ENCODE measurements around the gene TMEM150A. TPM values are rescaled to one million over a fixed set of nuclear protein-coding genes. Genes with fewer than 3 reads are reported as not detected.
A peak's percentile ranks its signal among the peaks of the same experiment; 100 is the strongest.
"Not testable (repeated sequence)": the region's sequence is repeated elsewhere in the genome, so short reads cannot be mapped to it uniquely, and the experiment has no call there.

Gene TMEM150A
- total RNA-seq, 1 donor from 2014 or later: 27.7 TPM

DNA sequence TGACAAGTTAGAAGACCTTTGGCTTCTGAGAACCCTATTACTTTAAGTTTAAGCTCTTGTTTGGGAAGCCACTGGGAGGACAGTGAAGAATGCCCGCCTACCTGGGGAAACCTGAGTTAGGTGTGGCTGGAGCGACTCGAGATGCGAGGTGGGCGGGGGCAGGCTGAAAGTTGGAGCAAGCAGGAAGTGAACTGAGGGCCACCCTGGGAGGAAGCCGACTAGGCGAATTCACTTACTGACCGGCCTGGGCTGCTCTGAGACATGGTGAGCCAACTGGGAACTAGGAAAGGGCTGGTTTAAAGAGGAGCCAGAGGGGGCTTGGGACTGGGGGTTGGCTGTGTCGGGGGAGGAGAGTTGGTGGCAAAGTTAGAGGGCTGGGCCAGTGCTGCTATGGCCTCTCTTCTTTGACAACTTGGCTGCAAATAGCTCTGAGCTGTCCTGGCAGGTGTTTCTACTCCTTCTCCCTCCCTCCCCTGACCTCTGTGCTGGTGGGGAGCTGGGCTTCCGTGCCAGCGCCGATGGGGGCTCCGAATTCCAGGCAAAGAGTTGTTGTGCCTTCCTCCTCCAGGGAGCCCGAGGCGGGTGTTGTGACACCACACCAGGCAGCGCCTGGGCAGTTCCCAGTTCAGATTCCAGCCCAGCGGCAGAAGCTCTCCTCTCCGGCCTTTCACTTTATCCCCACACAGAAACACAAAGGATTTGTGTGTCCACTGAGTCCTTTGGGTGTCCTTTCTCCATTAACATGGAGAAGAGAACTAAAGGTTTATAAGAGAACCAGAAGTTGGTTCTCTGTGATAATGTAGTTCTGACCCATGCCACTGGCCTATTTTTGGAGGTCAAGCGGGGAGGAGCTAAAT, 24.9 kb downstream of the TMEM150A start, which contains the start of gene VAMP8:
Gene VAMP8, plus strand, starts transcription at position 201 of the 857 bp plus-strand sequence. Its CDS starts 61 bp downstream, at position 262.
- no peak for DNase-seq (ENCODE audit: low spot score)

DNA sequence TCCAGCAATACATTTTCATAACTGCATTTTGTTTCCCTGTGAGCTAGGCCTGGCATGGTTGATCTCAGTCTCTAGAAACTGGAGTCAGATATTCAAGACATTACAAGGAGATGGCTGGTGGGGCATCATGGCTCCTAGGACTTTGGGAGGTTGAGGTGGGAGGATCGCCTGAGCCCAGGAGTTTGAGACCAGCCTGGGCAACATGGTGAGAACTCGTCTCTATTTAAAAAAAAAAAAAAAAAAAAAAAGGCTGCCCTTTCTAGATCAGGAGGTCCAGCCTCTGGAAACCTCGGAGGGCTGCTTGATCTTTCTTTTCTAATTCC, 25.5 kb downstream of the TMEM150A start:
- DNase-seq (ENCODE audit: low spot score): no peak

DNA sequence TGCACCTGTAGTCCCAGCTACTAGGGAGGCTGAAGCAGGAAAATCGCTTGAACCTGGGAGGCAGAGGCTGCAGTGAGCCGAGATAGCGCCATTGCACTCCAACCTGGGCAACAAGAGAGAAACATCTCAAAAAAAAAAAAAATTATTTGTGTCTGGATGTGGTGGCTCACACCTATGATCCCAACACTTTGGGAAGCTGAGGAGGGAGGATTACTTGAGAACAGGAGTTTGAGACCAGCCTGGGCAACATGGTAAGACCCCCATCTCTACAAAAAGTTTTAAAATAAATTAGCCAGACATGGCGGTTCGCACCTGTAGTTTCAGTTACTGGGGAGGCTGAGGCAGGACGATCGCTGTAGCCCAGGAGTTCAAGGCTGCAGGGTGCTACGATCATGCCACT, 26.8 kb downstream of the TMEM150A start:
- DNase-seq (ENCODE audit: low spot score): no peak

DNA sequence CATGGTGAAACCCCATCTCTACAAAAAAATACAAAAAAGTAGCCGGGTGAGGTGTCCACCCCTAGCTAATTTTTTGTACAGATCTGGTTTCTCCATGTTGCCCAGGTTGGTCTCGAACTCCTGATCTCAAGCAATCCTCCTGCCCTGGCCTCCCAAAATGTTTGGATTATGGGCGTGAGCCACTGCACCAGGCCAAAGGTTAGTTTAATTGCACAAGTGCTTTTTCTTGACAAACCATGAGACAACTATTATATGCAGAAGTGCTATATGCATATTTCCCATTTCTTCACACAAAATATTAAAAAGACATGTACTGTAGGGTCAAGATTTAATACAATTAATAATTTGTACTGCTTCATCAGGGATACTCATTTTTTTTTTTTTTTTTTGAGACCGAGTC, 36.2 kb downstream of the TMEM150A start:
- DNase-seq (ENCODE audit: low spot score): no peak

DNA sequence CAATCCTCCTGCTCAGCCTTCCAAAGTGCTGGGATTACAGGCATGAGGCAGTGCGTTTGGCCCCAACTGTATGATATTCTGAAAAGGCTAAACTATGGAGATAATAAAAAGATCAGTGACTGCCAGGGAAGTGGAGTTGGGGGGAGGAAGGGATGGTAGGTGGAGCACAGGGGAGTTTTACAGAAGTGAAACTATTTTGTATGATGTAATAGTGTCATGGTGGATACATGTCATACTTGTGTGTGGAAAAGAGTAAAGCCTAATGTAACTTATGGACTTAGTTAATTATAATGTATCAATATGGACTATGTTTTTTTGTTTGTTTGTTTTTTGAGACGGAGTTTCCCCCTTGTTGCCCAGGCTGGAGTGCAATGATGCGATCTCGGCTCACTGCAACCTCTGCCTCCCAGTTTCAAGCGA, 38.3 kb downstream of the TMEM150A start:
- DNase-seq (ENCODE audit: low spot score): no peak

DNA sequence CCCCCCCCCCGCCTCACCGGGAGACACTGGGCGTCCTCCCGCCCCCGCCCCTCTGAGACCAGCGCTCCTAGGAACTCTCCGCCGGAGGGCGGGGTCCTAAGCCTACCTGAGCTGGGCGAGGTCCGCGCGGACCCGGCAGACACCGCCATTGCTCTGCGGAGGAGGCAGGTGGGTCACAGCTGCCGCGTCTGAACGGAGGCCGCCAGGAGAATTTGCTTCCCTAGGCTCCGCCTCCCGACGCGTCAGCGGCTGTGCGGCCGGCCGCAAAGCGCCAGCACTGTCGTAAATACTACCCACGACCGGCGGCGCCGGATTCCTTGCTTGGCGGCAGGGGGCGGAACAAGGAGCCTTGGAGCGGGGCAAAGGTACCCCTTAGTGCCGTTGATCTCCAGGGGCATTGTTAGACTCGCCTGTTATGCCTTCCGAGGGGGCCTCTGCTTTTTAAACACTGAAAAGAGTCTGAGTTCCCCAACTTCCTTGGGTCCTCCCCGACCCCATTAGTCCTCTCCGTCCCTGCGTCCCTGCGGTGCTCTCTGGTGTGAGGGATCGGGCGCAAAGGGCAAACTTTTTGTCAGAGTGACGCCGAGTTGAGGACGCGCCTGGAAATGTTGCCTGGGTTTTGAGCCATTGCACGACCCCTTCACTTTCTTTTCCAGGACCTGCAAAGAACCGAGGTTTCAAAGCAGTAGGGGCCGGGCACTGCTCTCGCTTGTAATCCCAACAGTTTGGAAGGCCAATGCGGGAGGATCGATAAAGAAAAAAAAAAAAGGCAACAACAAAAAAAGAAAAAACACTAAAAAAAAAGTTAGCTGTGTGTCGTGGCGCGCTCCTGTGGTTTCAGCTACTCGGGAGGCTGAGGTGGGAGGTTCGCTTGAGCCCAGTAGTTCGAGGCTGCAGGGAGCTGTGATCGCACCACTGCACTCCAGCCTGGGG, 41.0 kb downstream of the TMEM150A start, which contains the start of gene GGCX:
Gene GGCX, minus strand, starts transcription at position 214 of the 933 bp plus-strand sequence. Its CDS starts 65 bp downstream, at position 149.
- DNase-seq (ENCODE audit: low spot score): peak; percentile 99

DNA sequence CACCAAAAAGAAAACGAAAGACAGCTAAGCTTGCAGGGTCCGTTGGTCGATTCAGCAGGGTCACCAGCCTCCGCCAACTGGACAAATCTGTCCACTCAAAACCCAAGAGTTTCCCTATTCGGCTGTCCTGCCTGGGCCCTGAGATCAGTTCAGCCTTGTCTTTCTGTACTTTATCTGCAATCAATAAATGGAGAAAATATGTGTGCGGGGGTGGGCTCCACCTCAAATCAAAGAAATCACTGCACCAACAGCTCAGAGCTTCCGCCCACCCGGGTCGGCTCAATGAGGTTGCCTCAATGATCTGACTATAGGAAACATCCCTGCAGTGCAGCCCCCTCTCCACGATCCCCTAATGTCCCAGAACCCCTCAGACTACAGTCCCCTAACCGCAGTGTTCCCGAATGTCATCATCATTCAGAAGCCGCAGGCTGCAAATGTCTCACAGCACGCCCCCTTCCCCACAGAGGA, 41.7 kb downstream of the TMEM150A start:
- no peak for DNase-seq (ENCODE audit: low spot score)

DNA sequence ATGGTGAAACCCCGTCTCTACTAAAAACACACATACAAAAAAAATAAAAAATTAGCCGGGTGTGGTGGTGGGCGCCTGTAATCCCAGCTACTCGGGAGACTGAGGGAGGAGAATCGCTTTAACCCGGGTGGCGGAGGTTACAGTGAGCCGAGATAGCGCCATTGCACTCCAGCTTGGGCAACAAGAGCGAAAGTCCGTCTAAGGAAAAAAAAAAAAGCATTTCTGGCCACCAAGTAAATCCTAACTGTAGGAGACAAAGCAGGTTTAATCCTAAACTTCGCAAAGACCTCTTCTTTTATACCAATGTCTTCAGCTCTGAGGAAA, 42.1 kb downstream of the TMEM150A start:
- not testable (repeated sequence) for DNase-seq (ENCODE audit: low spot score)

DNA sequence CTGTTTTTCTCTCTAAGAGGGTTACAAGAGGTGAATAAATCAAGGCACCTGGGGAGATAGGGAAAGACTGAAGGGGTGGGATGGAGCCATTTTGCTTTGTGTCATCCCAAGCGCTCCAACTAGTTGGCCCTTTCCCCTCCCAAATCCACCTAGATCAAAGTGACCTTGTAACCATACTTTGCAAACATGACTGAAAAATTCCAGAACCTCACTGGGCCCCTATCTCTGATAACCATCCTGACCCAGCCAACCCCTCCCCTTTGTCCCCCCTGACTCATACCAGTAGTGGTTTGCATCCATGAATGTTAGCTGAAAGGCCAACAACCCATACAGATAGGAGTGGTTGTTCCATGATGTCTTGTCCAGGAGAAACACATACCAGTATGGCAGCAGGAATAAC, 44.3 kb downstream of the TMEM150A start:
- DNase-seq (ENCODE audit: low spot score): no peak

DNA sequence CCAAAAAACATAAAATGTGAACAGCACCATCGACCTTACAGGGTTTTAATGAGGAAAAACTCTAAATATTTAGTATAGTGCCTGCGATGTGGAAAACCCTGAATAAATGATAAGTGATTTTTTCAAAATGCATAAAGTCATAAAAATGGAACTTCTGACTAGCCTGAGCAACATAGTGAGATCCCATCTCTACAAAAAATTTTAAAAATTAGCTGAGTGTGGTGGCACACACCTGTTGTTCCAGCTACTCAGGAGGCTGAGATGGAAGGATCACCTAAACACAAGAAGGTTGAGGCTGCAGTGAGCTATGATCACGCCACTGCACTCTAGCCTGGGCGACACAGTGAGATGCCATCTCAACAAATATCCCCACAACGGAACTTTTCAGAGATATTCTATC, 45.4 kb downstream of the TMEM150A start:
- DNase-seq (ENCODE audit: low spot score): no peak

DNA sequence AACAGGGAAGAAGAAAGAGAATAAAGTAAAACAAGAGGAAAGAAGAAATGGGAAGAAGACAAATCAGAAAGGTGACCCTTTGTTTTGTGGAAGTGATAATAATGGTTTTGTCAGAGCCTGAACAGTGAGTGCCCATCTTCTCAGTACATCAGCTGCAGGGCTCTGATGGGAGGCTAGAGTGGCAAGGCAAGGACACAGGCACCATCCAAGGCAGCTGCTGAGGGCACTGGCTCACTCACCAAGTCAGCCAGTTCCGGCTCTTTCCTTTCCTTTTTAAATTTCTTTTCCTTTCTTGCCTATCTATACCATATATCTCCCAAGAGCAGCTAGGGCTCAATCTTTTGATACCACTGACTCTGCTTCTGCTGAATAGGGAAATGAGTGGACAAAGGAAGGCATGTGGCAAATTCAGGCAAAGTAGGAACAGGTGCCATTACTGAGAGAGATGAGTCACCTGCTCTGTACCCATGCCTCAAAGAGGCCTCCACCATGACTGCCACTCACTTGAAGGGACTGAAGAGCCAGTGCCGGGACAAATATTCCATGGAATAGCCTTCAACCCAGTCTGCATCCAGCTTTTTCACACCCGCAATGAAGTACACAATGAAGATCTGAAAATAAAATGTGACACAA, 47.4 kb downstream of the TMEM150A start:
- DNase-seq (ENCODE audit: low spot score): no peak

DNA sequence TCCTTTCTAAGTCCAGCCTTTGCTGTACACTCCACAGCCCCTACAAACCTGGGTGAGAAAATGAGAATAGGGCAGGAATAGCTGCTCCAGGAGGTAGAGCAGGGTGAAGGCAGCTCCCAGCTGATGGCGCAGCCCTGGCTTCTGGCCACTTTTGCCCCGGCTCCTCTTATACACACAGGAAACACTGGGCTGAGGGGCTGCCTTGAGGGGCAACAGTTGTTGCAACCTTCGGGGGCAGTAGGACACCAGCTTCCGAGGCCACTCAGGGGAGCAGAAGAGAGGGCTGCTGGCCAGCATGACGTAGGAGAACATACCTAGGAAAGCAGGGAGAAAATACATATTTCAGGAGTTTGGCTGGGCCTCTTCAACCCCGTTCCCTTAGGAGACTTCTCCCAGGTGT, 49.3 kb downstream of the TMEM150A start:
- DNase-seq (ENCODE audit: low spot score): no peak

DNA sequence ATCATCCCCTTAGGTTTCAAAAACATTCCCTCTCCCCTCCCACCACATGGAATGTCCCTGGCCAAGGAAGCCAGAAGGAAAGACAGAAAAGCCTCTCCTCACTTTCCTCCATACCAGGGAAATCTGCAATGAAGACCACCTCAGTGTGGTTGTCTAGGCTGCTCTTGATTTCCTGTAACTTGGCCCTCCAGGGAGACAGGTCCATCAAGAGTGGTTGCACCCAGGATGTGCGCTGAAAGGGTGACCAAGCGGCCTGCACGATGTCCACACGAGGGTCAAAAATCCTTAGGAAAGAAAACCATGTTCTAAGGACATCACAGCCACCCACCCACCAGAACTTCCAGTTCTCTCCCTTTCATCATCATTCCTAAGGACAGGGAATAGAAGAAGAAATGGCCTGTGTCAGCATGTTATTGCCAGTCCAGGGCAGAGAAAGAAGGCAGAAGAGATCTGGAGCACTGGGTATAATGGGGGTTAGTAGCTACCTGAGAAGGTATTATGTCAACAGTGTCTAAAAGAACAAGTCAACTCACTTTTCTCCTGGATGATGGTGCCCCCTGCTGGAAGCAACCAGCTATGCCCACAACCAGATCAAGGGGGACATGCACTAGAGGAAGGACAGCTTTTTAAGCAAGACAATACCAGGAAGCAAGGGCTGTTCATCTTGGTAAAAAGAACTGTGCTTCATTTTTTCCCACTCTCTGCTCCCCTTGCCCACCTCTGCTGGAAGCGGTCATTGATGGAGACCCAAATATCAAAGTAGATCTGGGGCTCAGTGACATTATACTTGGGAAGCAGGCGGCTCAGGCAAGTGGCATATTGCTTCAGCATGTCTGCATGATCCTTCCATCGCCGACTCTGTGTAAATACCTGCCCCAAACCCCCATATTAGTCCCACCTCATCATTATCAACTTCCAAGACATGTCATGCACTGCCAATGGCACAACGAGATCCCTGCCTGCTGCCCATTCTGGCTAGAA, 50.5 kb downstream of the TMEM150A start:
- no peak for DNase-seq (ENCODE audit: low spot score)

DNA sequence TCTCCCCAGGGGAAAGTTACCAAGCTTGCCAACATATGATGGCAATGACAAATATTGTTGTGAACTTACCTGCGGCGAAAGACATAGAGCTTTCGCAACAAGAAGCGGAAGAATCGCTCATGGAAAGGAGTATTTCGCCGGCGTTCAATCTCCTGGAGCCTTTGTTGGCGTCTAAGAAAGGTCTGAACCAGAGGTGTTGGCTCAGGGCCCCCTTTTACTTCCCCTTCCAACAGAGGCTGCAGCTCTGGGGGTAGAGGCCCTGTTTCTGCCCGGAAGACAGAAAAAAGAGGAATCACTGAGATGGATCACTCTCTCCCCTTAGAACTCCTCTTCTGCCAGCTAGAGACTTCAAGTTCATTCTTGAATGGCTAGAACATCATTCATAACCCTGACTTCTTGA, 52.0 kb downstream of the TMEM150A start:
- DNase-seq (ENCODE audit: low spot score): no peak

DNA sequence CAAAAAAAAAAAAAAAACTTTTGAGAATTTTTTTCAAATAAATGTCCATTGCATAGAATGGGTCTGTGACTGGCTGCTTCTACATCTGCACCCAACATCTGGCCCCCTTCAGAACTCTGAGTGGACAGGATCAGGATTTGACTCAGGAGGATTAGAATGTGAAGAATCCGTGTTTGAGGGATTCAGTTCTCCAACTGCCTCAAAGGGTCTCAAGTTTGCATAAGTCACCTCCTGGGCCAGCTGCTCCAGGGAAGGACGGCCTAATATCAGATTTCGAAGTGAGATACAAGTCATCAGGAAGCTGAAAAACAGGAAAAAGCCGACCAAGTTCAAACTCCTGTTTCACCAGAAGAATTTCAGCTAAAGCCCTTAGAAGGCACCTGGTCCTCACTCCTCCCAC, 52.7 kb downstream of the TMEM150A start:
- DNase-seq (ENCODE audit: low spot score): no peak

DNA sequence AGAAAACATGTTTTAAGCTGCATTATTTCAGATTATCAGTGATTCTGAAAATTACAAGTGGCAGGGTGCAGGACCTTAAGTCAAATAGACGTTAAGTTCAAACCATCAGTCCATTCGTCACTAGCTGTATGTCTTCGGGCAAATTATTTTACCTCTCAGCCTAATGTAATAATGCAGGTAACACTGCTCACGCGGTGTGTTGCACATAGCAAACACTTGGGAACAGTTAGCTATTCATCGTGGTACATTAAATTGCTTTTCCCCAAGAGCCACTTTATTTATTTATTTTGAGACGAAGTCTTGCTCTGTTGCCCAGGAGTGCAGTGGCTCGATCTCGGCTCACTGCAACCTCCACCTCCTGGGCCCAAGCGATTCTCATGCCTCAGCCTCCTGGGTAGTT, 53.4 kb downstream of the TMEM150A start:
- no peak for DNase-seq (ENCODE audit: low spot score)

DNA sequence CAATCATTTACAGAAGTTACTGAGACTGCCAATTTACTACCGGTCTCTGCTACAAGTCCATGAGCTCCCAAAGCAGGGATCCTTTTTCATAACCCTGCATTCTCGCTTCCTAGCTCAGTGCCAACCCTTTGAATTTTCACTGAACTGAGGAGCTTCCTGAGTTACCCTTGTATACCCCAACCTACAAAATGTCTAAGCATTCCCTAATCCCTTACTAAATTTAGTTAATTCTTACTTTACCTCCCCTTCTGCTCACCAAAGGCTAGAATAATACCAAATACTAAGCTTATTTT, 53.9 kb downstream of the TMEM150A start:
- DNase-seq (ENCODE audit: low spot score): no peak
